ENCODE results near the gene ACOT7.

The ACOT7 gene

DNA sequence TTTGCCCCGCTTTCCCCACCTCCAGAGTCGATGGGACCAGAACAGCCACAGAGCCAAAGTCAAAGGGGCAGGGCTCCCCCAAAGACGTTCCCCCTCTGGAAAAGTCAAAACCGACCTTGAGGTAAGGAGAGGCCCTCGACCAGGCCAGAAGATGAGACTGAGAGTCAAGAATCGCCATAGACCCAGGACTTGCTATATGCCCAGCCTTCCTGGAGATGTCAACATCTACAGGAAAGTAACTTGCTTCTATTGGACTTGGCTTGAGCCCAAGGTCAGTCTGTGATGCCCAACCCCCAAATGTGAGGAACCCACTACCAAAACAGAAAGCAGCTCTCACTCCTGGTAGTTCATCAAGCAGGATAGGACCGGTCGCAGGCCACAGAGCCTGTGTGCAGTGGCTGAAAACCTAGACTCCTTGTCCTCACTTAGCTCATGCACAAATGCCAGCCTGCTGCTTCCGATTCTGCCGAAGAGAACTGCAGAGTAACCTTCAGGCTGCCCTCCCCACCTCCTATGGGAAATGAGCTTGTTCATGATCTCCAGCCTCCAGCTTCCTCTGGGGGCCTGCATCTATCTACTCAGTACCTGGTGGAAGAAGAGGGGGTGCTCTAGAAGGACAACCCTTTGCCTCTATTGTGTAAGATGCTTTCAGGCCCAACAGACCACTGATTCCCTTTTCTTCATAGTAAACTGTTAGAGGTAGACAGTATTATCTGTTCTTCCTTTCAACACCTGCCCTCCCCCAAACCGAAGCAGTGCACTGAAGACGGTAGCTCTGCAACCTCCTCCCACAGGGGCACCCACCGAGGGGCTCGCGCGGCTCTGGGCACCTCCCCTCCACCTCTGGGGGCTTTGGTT is 1.4 kb downstream of the ACOT7 start:
- Histone ChIP-seq H3K27me3 (ENCODE audit: insufficient read depth, insufficient read length) (no peaks in the 10 kb centered on the region), H3K4me1 (ENCODE audit: insufficient read depth, insufficient read length) (no peaks in the 10 kb centered on the region), H3K36me3 (ENCODE audit: insufficient read depth, insufficient read length, low read length) (no peaks in the 10 kb centered on the region), H3K4me3 (ENCODE audit: insufficient read length, low read depth) (peak overlapping the region; percentile 36), H3K9me3 (ENCODE audit: insufficient read depth, low read length) (no peaks in the 10 kb centered on the region), H3K9ac (ENCODE audit: insufficient read length, low read depth) (peak overlapping the region; percentile 56)
- DNase-seq (ENCODE audit: low read depth, low spot score): no peak
- no peak for TF ChIP-seq ZNF274 (IDR thresholded peaks at IDR 0.05; ENCODE audit: low read depth, low read length)
- no peak for TF ChIP-seq SUZ12 (IDR thresholded peaks at IDR 0.05; ENCODE audit: extremely low read depth, insufficient read depth, insufficient read length)
- no peak for TF ChIP-seq YY1 (IDR thresholded peaks at IDR 0.05; ENCODE audit: insufficient read depth, insufficient read length)

DNA sequence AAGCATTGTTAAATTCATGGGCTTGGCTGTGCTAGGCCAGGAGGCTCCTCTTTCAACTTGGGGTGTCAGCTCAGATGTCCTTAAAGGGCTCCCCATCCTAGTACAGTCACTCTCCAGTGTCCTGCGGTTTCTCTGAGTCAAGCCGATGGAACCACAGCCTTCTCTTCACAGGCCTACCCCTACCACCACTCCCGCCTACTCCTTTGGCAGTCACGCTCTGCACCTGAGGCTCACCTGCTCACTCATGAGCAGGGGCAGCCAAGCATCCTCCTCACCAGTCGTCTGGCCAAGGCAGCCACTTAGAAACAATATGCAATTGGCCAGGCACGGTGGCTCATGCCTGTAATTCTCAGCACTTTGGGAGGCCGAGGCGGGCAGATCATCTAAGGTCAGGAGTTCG is 3.6 kb downstream of the ACOT7 start:
- Histone ChIP-seq H3K4me3 (ENCODE audit: insufficient read length, low read depth) (no peak overlapping the region), H3K36me3 (ENCODE audit: insufficient read depth, insufficient read length, low read length) (no peaks in the 10 kb centered on the region), H3K27me3 (ENCODE audit: insufficient read depth, insufficient read length) (no peaks in the 10 kb centered on the region), H3K4me1 (ENCODE audit: insufficient read depth, insufficient read length) (peaks cover under 1% of the 10 kb centered on the region), H3K9me3 (ENCODE audit: insufficient read depth, low read length) (no peaks in the 10 kb centered on the region), H3K9ac (ENCODE audit: insufficient read length, low read depth) (no peak overlapping the region)
- TF ChIP-seq SUZ12 (IDR thresholded peaks at IDR 0.05; ENCODE audit: extremely low read depth, insufficient read depth, insufficient read length): no peak
- TF ChIP-seq ZNF274 (IDR thresholded peaks at IDR 0.05; ENCODE audit: low read depth, low read length): no peak
- TF ChIP-seq YY1 (IDR thresholded peaks at IDR 0.05; ENCODE audit: insufficient read depth, insufficient read length): no peak
- DNase-seq (ENCODE audit: low read depth, low spot score): no peak

DNA sequence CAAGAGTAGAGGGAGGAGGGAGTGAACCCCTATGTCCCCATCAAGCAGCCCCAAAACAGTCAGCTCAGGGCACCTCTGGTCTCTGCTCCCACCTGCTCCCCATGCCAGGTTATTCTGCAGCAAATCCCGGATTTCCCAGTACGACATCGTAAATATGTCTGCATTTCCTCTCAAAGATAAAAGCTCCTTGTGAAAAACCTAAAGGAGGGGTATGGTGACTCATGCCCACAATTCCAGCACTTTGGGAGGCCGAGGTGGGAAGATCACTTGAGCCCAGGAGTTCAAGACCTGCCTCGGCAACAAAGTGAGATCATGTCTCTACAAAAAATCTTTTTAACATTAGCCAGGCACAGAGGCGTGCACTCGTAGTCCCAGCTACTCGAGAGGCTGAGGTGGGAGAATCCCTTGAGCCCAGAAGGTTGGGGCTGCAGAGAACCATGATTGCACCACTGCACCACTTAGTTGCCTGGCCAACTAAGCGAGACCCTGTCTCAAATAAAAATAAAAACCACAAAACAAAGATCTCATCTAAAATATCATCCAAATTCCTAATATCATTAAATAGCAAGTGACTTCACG is 7.1 kb downstream of the ACOT7 start:
- no peaks in the 10 kb centered on the region for H3K27me3 ChIP-seq (ENCODE audit: insufficient read depth, insufficient read length)
- no peak overlapping the region for H3K4me3 ChIP-seq (ENCODE audit: insufficient read length, low read depth)
- H3K9ac ChIP-seq (ENCODE audit: insufficient read length, low read depth): peak overlapping the region; percentile 10
- H3K9me3 ChIP-seq (ENCODE audit: insufficient read depth, low read length): no peaks in the 10 kb centered on the region
- no peaks in the 10 kb centered on the region for H3K36me3 ChIP-seq (ENCODE audit: insufficient read depth, insufficient read length, low read length)
- peaks cover 2% of the 10 kb centered on the region for H3K4me1 ChIP-seq (ENCODE audit: insufficient read depth, insufficient read length)
- no peak for TF ChIP-seq ZNF274 (IDR thresholded peaks at IDR 0.05; ENCODE audit: low read depth, low read length)
- DNase-seq (ENCODE audit: low read depth, low spot score): no peak

DNA sequence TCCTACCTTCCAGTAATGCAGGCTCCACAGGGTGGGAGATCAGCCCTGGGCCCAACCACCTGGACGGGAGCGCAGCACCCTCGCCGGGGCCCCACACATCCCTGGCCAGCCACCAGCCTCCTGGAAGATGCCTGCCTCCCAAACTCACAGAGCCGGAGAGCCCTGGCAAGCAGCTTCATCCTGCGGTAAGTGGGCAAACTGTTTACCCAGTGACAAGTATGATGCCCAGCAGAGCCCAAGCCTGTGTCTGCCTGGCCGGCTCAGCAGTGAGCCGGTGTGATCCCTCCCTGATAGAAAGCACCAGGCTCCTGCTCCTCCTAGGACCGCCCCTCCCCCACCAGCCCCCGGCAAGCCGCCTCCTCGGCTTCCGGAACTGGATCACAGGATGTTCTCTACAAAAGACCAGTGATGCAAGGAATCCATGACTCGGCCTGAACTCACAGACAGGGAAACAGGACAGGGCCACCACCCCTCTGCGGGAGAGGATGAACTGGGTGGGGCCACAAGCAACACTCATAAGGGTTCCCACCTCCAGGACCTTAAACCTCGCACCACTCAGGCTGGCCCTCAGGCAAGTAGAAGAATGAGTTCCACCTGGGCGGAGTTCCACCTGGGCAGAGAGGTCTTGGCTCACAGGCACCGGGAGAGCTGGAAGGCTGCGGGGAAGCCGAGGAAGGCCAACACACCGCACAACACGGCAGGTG is 7.9 kb downstream of the ACOT7 start:
- Histone ChIP-seq H3K36me3 (ENCODE audit: insufficient read depth, insufficient read length, low read length) (no peaks in the 10 kb centered on the region), H3K27me3 (ENCODE audit: insufficient read depth, insufficient read length) (no peaks in the 10 kb centered on the region), H3K4me1 (ENCODE audit: insufficient read depth, insufficient read length) (peaks cover 2% of the 10 kb centered on the region), H3K9me3 (ENCODE audit: insufficient read depth, low read length) (no peaks in the 10 kb centered on the region), H3K9ac (ENCODE audit: insufficient read length, low read depth) (peak overlapping the region; percentile 42), H3K4me3 (ENCODE audit: insufficient read length, low read depth) (peak overlapping the region; percentile 11)
- TF ChIP-seq ZNF274 (IDR thresholded peaks at IDR 0.05; ENCODE audit: low read depth, low read length): no peak
- no peak for TF ChIP-seq YY1 (IDR thresholded peaks at IDR 0.05; ENCODE audit: insufficient read depth, insufficient read length)
- TF ChIP-seq SUZ12 (IDR thresholded peaks at IDR 0.05; ENCODE audit: extremely low read depth, insufficient read depth, insufficient read length): no peak
- peak; percentile 57 for DNase-seq (ENCODE audit: low read depth, low spot score)

DNA sequence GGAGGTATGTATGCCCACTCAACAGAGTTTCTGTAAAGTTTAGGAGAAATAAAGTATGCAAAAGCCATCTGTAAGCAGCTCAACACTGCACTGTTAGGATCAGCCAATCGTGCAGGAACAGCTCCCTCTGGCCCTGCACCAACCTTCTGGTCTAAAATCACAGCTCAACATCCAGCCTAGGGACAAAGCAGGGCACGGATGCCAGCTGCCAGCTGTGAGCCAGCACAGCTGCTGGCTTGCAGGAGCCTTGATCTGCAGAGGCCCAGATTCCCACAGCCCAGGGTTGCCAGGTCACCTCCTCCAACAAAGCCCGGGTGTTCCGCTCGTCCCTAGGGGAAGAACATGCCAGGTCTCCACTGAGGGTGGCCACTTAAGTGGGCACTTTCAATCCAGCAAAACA is 8.6 kb downstream of the ACOT7 start:
- Histone ChIP-seq H3K27me3 (ENCODE audit: insufficient read depth, insufficient read length) (no peaks in the 10 kb centered on the region), H3K36me3 (ENCODE audit: insufficient read depth, insufficient read length, low read length) (no peaks in the 10 kb centered on the region), H3K9me3 (ENCODE audit: insufficient read depth, low read length) (no peaks in the 10 kb centered on the region), H3K4me3 (ENCODE audit: insufficient read length, low read depth) (peak overlapping the region; percentile 11), H3K9ac (ENCODE audit: insufficient read length, low read depth) (peak overlapping the region; percentile 42), H3K4me1 (ENCODE audit: insufficient read depth, insufficient read length) (peaks cover 2% of the 10 kb centered on the region)
- TF ChIP-seq ZNF274 (IDR thresholded peaks at IDR 0.05; ENCODE audit: low read depth, low read length): no peak
- no peak for TF ChIP-seq SUZ12 (IDR thresholded peaks at IDR 0.05; ENCODE audit: extremely low read depth, insufficient read depth, insufficient read length)
- no peak for TF ChIP-seq YY1 (IDR thresholded peaks at IDR 0.05; ENCODE audit: insufficient read depth, insufficient read length)
- no peak for DNase-seq (ENCODE audit: low read depth, low spot score)

DNA sequence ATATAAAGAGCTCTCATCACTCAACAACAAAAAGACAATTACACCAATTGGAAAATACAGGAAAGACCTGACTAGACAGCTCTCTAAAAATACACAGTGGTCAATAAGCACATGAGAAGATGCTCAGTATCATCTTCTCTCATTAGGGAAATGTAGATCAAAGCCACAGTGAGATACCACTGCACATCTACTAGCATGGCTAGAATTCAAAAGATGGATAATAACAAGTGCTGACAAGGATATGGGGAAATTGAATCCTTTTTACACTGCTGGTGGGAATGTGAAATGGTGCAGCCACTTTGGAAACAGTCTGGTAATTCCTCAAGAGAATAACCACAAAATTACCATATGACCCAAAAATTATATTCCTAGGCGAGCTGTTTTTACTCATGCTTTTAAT is 9.4 kb downstream of the ACOT7 start:
- H3K9me3 ChIP-seq (ENCODE audit: insufficient read depth, low read length): no peaks in the 10 kb centered on the region
- TF ChIP-seq SUZ12 (IDR thresholded peaks at IDR 0.05; ENCODE audit: extremely low read depth, insufficient read depth, insufficient read length) (no peak), ZNF274 (IDR thresholded peaks at IDR 0.05; ENCODE audit: low read depth, low read length) (no peak), YY1 (IDR thresholded peaks at IDR 0.05; ENCODE audit: insufficient read depth, insufficient read length) (no peak)
- DNase-seq (ENCODE audit: low read depth, low spot score): no peak
- H3K9ac ChIP-seq (ENCODE audit: insufficient read length, low read depth): no peak overlapping the region
- H3K4me1 ChIP-seq (ENCODE audit: insufficient read depth, insufficient read length): peaks cover 2% of the 10 kb centered on the region
- no peak overlapping the region for H3K4me3 ChIP-seq (ENCODE audit: insufficient read length, low read depth)
- no peaks in the 10 kb centered on the region for H3K27me3 ChIP-seq (ENCODE audit: insufficient read depth, insufficient read length)
- no peaks in the 10 kb centered on the region for H3K36me3 ChIP-seq (ENCODE audit: insufficient read depth, insufficient read length, low read length)

DNA sequence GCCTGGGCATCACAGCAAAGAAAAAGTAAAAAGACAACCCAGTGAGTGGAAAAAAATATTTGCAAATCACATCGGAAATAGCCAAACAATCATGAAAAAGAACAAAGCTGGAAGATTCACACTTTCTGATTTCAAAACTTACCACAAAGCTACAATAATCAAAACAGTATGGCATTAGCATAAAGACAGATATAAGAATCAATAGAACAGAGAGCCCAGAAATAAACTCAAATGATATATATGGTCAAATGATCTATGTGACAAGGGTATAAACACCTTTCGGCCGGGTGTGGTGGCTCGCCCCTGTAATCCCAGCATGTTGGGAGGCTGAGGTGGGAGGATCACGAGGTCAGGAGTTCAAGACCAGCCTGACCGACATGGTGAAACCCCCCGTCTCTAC is 13.5 kb downstream of the ACOT7 start:
- DNase-seq (ENCODE audit: low read depth, low spot score): no peak
- no peaks in the 10 kb centered on the region for H3K36me3 ChIP-seq (ENCODE audit: insufficient read depth, insufficient read length, low read length)
- no peaks in the 10 kb centered on the region for H3K27me3 ChIP-seq (ENCODE audit: insufficient read depth, insufficient read length)
- H3K9me3 ChIP-seq (ENCODE audit: insufficient read depth, low read length): no peaks in the 10 kb centered on the region
- no peak overlapping the region for H3K4me3 ChIP-seq (ENCODE audit: insufficient read length, low read depth)
- peaks cover 1% of the 10 kb centered on the region for H3K4me1 ChIP-seq (ENCODE audit: insufficient read depth, insufficient read length)
- TF ChIP-seq SUZ12 (IDR thresholded peaks at IDR 0.05; ENCODE audit: extremely low read depth, insufficient read depth, insufficient read length) (no peak), YY1 (IDR thresholded peaks at IDR 0.05; ENCODE audit: insufficient read depth, insufficient read length) (no peak), ZNF274 (IDR thresholded peaks at IDR 0.05; ENCODE audit: low read depth, low read length) (no peak)
- H3K9ac ChIP-seq (ENCODE audit: insufficient read length, low read depth): no peak overlapping the region
